Measurements from ENCODE around the gene EYS.

The EYS gene

GRCh38 chr6:64000818-64001491 is 1706.1 kb downstream of the EYS start:
- DNase-seq (ENCODE audit: low spot score), result no peak
- TF ChIP-seq CTCF (IDR thresholded peaks at IDR 0.05; ENCODE audit: extremely low read depth, insufficient read depth, missing control alignments), result no peak
- in situ Hi-C loops (cut with MboI; ENCODE audit: low pct_unique_long_range_greater_than_20kb, low sequenced_read_pairs, unreplicated experiment), result no loop called here

GRCh38 chr6:63999613-64000012 is 1707.4 kb downstream of the EYS start:
- TF ChIP-seq CTCF (IDR thresholded peaks at IDR 0.05; ENCODE audit: extremely low read depth, insufficient read depth, missing control alignments), result no peak
- no peak for DNase-seq (ENCODE audit: low spot score)
- in situ Hi-C loops (cut with MboI; ENCODE audit: low pct_unique_long_range_greater_than_20kb, low sequenced_read_pairs, unreplicated experiment), result no loop called here

- in situ Hi-C loops (cut with MboI; ENCODE audit: low pct_unique_long_range_greater_than_20kb, low sequenced_read_pairs, unreplicated experiment), result no loop called here
- no peak for TF ChIP-seq CTCF (IDR thresholded peaks at IDR 0.05; ENCODE audit: extremely low read depth, insufficient read depth, missing control alignments)
- DNase-seq (ENCODE audit: low spot score), result no peak
These were observed 1708.0 kb downstream of the EYS start for GRCh38 chr6:63998991-63999390.

GRCh38 chr6:63997734-63998133 is 1709.3 kb downstream of the EYS start:
- TF ChIP-seq CTCF (IDR thresholded peaks at IDR 0.05; ENCODE audit: extremely low read depth, insufficient read depth, missing control alignments), result no peak
- DNase-seq (ENCODE audit: low spot score), result no peak
- in situ Hi-C loops (cut with MboI; ENCODE audit: low pct_unique_long_range_greater_than_20kb, low sequenced_read_pairs, unreplicated experiment), result no loop called here

GRCh38 chr6:63997221-63997620 is 1709.8 kb downstream of the EYS start:
- DNase-seq (ENCODE audit: low spot score), result no peak
- in situ Hi-C loops (cut with MboI; ENCODE audit: low pct_unique_long_range_greater_than_20kb, low sequenced_read_pairs, unreplicated experiment), result no loop called here

GRCh38 chr6:63985223-63985622 is 1721.8 kb downstream of the EYS start:
- no peak for TF ChIP-seq CTCF (IDR thresholded peaks at IDR 0.05; ENCODE audit: extremely low read depth, insufficient read depth, missing control alignments)
- in situ Hi-C loops (cut with MboI; ENCODE audit: low pct_unique_long_range_greater_than_20kb, low sequenced_read_pairs, unreplicated experiment), result no loop called here
- no peak for DNase-seq (ENCODE audit: low spot score)

More at GRCh38 chr6:63997221-63997620, 1709.8 kb downstream of the EYS start:
- no peak for TF ChIP-seq CTCF (IDR thresholded peaks at IDR 0.05; ENCODE audit: extremely low read depth, insufficient read depth, missing control alignments)
